CD8-positive, alpha-beta memory T cell (primary cell): ENCODE measurements around the gene PABPN1. TPM values are rescaled to one million over a fixed set of nuclear protein-coding genes. Genes with fewer than 3 reads are reported as not detected.

Source experiments
- CTCF ChIA-PET: fragments of 350-600 bp; sonication (Branson Sonifier 250); formaldehyde crosslinking; loops from one replicate; lab custom pipeline; 2021; ENCODE audit warnings: antibody characterized with exemption; lab: Charles Lee
- POLR2A ChIA-PET: fragments of 350-600 bp; sonication (Branson Sonifier 250); formaldehyde crosslinking; loops from one replicate; lab custom pipeline; 2021; ENCODE audit warnings: antibody characterized with exemption; lab: Charles Lee
- DNase-seq, 5 donors: peaks; one replicate each; pipeline versions ENCODE4 v3.0.0 to v3.0.0-alpha.2; 2020 to 2022; ENCODE audit warnings: mixed read lengths in 1 of 5
- H3K27ac ChIP-seq: one replicate; pipeline ENCODE4 v1.7.0; 2013; ENCODE audit warnings: low read depth, mild to moderate bottlenecking, low read length, moderate library complexity
- H3K27me3 ChIP-seq: 2 replicates; pipeline ENCODE4 v1.7.0; 2013; ENCODE audit warnings: low read length, mild to moderate bottlenecking; ENCODE audit not compliant: insufficient read depth, poor library complexity, severe bottlenecking
- H3K36me3 ChIP-seq: 2 replicates; pipeline ENCODE4 v1.7.0; 2013; ENCODE audit warnings: mild to moderate bottlenecking, low read length, moderate library complexity; ENCODE audit not compliant: insufficient read depth
- H3K4me1 ChIP-seq: 2 replicates; pipeline ENCODE4 v1.7.0; 2013; ENCODE audit warnings: mild to moderate bottlenecking, low read length, moderate library complexity; ENCODE audit not compliant: insufficient read depth
- H3K4me3 ChIP-seq: 2 replicates; pipeline ENCODE4 v1.7.0; 2013; ENCODE audit warnings: mild to moderate bottlenecking, low read length
- H3K9me3 ChIP-seq: 2 replicates; pipeline ENCODE4 v1.7.0; 2013; ENCODE audit warnings: mild to moderate bottlenecking, low read length
- H3K27ac Mint-ChIP-seq, 8 donors: one replicate each; pipeline ENCODE4 v1.8.0; 2020 to 2021; ENCODE audit warnings: mixed read lengths in 8 of 8, mild to moderate bottlenecking in 6 of 8, inconsistent platforms in 3 of 8, moderate library complexity in 3 of 8
- H3K27me3 Mint-ChIP-seq, 2 donors: one replicate each; pipeline ENCODE4 v1.8.0; 2020 to 2021; ENCODE audit warnings: mixed read lengths in 2 of 2, mild to moderate bottlenecking in 1 of 2, moderate library complexity in 1 of 2
- H3K36me3 Mint-ChIP-seq, 3 donors: one replicate each; pipeline ENCODE4 v1.8.0; 2020 to 2021; ENCODE audit warnings: mixed read lengths in 3 of 3, inconsistent platforms in 1 of 3, mild to moderate bottlenecking in 1 of 3
- H3K4me1 Mint-ChIP-seq, 3 donors: one replicate each; pipeline ENCODE4 v1.8.0; 2020 to 2021; ENCODE audit warnings: mixed read lengths in 3 of 3, inconsistent platforms in 1 of 3, mild to moderate bottlenecking in 1 of 3
- H3K4me3 Mint-ChIP-seq, 7 donors: one replicate each; pipeline ENCODE4 v1.8.0; 2020 to 2021; ENCODE audit warnings: mixed read lengths in 7 of 7, mild to moderate bottlenecking in 6 of 7, moderate library complexity in 4 of 7, inconsistent platforms in 2 of 7
- H3K9me3 Mint-ChIP-seq, 5 donors: one replicate each; pipeline ENCODE4 v1.8.0; 2020 to 2022; ENCODE audit warnings: mixed read lengths in 5 of 5, mild to moderate bottlenecking in 3 of 5, moderate library complexity in 2 of 5, inconsistent platforms in 1 of 5
- polyA plus RNA-seq: library from polyadenylated mRNA; unstranded; fragments of 300-500 nt; fragmentation: Illumina TruSeq; gene quantifications from one replicate; pipeline ENCODE4 v1.2.3, GENCODE V29; 2021
- total RNA-seq, 2 experiments: library from RNA; stranded (reverse); gene quantifications; one replicate each; pipeline ENCODE4 v1.2.3, GENCODE V29; 2021

Gene PABPN1
- total and polyA plus RNA-seq, 3 experiments from 2014 or later, result 125 to 308 (median 308) TPM

DNA sequence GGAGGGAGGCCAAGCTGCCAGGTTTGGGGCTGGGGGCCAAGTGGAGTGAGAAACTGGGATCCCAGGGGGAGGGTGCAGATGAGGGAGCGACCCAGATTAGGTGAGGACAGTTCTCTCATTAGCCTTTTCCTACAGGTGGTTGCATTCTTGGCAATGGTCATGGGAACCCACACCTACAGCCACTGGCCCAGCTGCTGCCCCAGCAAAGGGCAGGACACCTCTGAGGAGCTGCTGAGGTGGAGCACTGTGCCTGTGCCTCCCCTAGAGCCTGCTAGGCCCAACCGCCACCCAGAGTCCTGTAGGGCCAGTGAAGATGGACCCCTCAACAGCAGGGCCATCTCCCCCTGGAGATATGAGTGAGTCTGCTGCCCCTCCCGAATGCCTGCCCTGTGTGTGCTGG lies 51.8 kb downstream of the PABPN1 start:
- H3K27ac Mint-ChIP-seq, result no peak overlapping the region
- no peaks in the 10 kb centered on the region for H3K36me3 Mint-ChIP-seq
- Histone ChIP-seq H3K36me3 (no peaks in the 10 kb centered on the region), H3K27me3 (no peaks in the 10 kb centered on the region), H3K27ac (no peak overlapping the region), H3K4me3 (no peak overlapping the region), H3K9me3 (no peaks in the 10 kb centered on the region), H3K4me1 (no peaks in the 10 kb centered on the region)
- H3K9me3 Mint-ChIP-seq, result no peaks in the 10 kb centered on the region
- H3K4me3 Mint-ChIP-seq, result no peak overlapping the region
- H3K4me1 Mint-ChIP-seq, result no peaks in the 10 kb centered on the region
- ChIA-PET CTCF (no interaction called here), POLR2A (no interaction called here)
- DNase-seq, result no peak
- H3K27me3 Mint-ChIP-seq, result peaks cover 5 to 12% of the 10 kb centered on the region in 2 donors

Other genes with a start within 250 kb of the PABPN1 start
- gene ACIN1, start 226.3 kb upstream of the PABPN1 start, total RNA-seq, result 100 to 1,000 TPM; 195 to 198 TPM
- 15.1 TPM for gene ACIN1, start 226.3 kb upstream of the PABPN1 start, polyA plus RNA-seq
- 10 to 100 TPM; 52.5 to 55.6 TPM for gene C14orf119, start 226.0 kb upstream of the PABPN1 start, total RNA-seq
- 112 TPM for gene C14orf119, start 226.0 kb upstream of the PABPN1 start, polyA plus RNA-seq
- gene CIROP, start 216.5 kb upstream of the PABPN1 start, total RNA-seq, result not detected
- gene CIROP, start 216.5 kb upstream of the PABPN1 start, polyA plus RNA-seq, result not detected
- gene CEBPE, start 202.2 kb upstream of the PABPN1 start, total RNA-seq, result under 1 TPM; 0.16 to 0.22 TPM
- gene CEBPE, start 202.2 kb upstream of the PABPN1 start, polyA plus RNA-seq, result not detected
- 1 to 10 TPM; 1.4 to 2.5 TPM for gene SLC7A8, start 137.8 kb upstream of the PABPN1 start, total RNA-seq
- 0.51 TPM for gene SLC7A8, start 137.8 kb upstream of the PABPN1 start, polyA plus RNA-seq
- gene RNF212B, start 83.5 kb upstream of the PABPN1 start, total RNA-seq, result not detected
- gene RNF212B, start 83.5 kb upstream of the PABPN1 start, polyA plus RNA-seq, result not detected
- gene HOMEZ, start 35.3 kb upstream of the PABPN1 start, total RNA-seq, result 10 to 100 TPM; 12.8 to 13.4 TPM
- 4.9 TPM for gene HOMEZ, start 35.3 kb upstream of the PABPN1 start, polyA plus RNA-seq
- gene PPP1R3E, start 18.6 kb upstream of the PABPN1 start, total RNA-seq, result 10 to 100 TPM; 16.2 to 18.2 TPM
- gene PPP1R3E, start 18.6 kb upstream of the PABPN1 start, polyA plus RNA-seq, result 2.0 TPM
- 1 to 10 TPM in 1 of 2 experiments, under 1 TPM in 1; 0.86 to 1.0 TPM for gene BCL2L2, start 14.6 kb upstream of the PABPN1 start, total RNA-seq
- gene BCL2L2, start 14.6 kb upstream of the PABPN1 start, polyA plus RNA-seq, result 0.29 TPM
- gene SLC22A17, start 31.4 kb downstream of the PABPN1 start, total RNA-seq, result 1 to 10 TPM; 2.6 to 2.8 TPM
- 1.6 TPM for gene SLC22A17, start 31.4 kb downstream of the PABPN1 start, polyA plus RNA-seq
- not detected for gene EFS, start 43.7 kb downstream of the PABPN1 start, total RNA-seq
- gene EFS, start 43.7 kb downstream of the PABPN1 start, polyA plus RNA-seq, result not detected
- not detected for gene IL25, start 51.4 kb downstream of the PABPN1 start, total RNA-seq
- gene IL25, start 51.4 kb downstream of the PABPN1 start, polyA plus RNA-seq, result not detected
- gene CMTM5, start 55.6 kb downstream of the PABPN1 start, total RNA-seq, result not detected
- gene CMTM5, start 55.6 kb downstream of the PABPN1 start, polyA plus RNA-seq, result not detected
- under 1 TPM in 1 of 2 experiments, not detected in 1; 0.09 TPM for gene MYH6, start 86.8 kb downstream of the PABPN1 start, total RNA-seq
- gene MYH6, start 86.8 kb downstream of the PABPN1 start, polyA plus RNA-seq, result not detected
- not detected for gene MYH7, start 114.2 kb downstream of the PABPN1 start, total RNA-seq
- gene MYH7, start 114.2 kb downstream of the PABPN1 start, polyA plus RNA-seq, result not detected
- gene NGDN, start 148.2 kb downstream of the PABPN1 start, total RNA-seq, result 10 to 100 TPM; 82.7 to 88.7 TPM
- gene NGDN, start 148.2 kb downstream of the PABPN1 start, polyA plus RNA-seq, result 74.9 TPM
- gene ZFHX2, start 230.3 kb downstream of the PABPN1 start, total RNA-seq, result 1 to 10 TPM; 2.4 to 2.5 TPM
- gene ZFHX2, start 230.3 kb downstream of the PABPN1 start, polyA plus RNA-seq, result not detected
- gene THTPA, start 234.8 kb downstream of the PABPN1 start, total RNA-seq, result 10 to 100 TPM; 13.4 TPM
- 10.7 TPM for gene THTPA, start 234.8 kb downstream of the PABPN1 start, polyA plus RNA-seq
- gene AP1G2, start 246.3 kb downstream of the PABPN1 start, total RNA-seq, result 100 to 1,000 TPM; 152 to 154 TPM
- 80.8 TPM for gene AP1G2, start 246.3 kb downstream of the PABPN1 start, polyA plus RNA-seq